ENCODE data around the gene VAV1.

VAV1 gene

DNA sequence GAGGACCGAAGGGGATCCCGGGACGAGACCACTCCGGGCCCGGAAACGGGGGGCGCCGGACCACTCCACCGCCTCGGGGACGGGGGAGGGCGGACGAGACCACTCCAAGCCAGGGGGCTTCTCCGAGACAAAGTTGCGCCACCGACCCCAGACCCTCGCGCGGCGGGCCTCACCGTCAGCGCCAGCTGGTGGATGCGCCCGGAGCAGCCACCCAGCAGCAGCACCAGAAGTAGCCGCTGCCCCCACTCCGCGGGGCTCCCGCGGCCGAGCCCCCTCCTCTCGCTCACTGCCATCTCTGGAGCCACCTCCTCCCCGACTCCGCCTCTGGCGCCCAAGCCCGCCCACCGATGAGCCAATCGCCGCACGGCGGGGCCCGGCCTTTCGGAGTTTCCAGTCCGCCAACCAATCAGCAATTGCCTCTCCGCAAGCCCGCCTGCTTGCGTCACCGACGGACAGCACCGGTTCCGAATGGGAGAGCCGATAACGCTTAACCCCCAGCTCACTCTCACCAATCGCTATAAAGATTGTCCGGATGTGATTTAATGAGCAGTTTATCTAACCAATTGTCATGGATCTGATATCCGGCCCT, 35.1 kb upstream of the VAV1 start, which contains the start of gene GPR108 (continued):
- TF ChIP-seq, protein P1, sequence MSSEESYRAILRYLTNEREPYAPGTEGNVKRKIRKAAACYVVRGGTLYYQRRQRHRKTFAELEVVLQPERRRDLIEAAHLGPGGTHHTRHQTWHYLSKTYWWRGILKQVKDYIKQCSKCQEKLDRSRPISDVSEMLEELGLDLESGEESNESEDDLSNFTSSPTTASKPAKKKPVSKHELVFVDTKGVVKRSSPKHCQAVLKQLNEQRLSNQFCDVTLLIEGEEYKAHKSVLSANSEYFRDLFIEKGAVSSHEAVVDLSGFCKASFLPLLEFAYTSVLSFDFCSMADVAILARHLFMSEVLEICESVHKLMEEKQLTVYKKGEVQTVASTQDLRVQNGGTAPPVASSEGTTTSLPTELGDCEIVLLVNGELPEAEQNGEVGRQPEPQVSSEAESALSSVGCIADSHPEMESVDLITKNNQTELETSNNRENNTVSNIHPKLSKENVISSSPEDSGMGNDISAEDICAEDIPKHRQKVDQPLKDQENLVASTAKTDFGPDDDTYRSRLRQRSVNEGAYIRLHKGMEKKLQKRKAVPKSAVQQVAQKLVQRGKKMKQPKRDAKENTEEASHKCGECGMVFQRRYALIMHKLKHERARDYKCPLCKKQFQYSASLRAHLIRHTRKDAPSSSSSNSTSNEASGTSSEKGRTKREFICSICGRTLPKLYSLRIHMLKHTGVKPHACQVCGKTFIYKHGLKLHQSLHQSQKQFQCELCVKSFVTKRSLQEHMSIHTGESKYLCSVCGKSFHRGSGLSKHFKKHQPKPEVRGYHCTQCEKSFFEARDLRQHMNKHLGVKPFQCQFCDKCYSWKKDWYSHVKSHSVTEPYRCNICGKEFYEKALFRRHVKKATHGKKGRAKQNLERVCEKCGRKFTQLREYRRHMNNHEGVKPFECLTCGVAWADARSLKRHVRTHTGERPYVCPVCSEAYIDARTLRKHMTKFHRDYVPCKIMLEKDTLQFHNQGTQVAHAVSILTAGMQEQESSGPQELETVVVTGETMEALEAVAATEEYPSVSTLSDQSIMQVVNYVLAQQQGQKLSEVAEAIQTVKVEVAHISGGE (tag by site-specific recombination; conservative IDR thresholded peaks at IDR 0.05; ENCODE audit: low read depth), result peak; percentile 93
- TF ChIP-seq ZNF501 (tag by site-specific recombination; IDR thresholded peaks at IDR 0.05) (peak; percentile 80), ZIC2 (tag by site-specific recombination; IDR thresholded peaks at IDR 0.05) (peak; percentile 73), KLF1 (tag by site-specific recombination; IDR thresholded peaks at IDR 0.05) (peak; percentile 65), ZSCAN23 (tag by site-specific recombination; IDR thresholded peaks at IDR 0.05) (peak; percentile 89), ZXDB (tag by site-specific recombination; IDR thresholded peaks at IDR 0.05) (peak; percentile 93), ZNF394 (tag by site-specific recombination; IDR thresholded peaks at IDR 0.05; ENCODE audit: borderline replicate concordance) (peak; percentile 57; the same call in 1 of the 2 replicates), SETDB1 (IDR thresholded peaks at IDR 0.05; ENCODE audit: insufficient read length, low read length) (no peak), EGR2 (tag by site-specific recombination; IDR thresholded peaks at IDR 0.05; ENCODE audit: low read depth) (peak; percentile 38), ZNF585B (tag by site-specific recombination; IDR thresholded peaks at IDR 0.05) (no peak), ZEB2 (tag by site-specific recombination; IDR thresholded peaks at IDR 0.05) (peak; percentile 89), HOXC10 (CRISPR knock-in tag; IDR thresholded peaks at IDR 0.05) (no peak), ZNF350 (tag by site-specific recombination; IDR thresholded peaks at IDR 0.05) (no peak), ZNF785 (tag by site-specific recombination; IDR thresholded peaks at IDR 0.05) (peak; percentile 77), KLF7 (tag by site-specific recombination; IDR thresholded peaks at IDR 0.05; ENCODE audit: borderline replicate concordance) (0 out of 2 replicates have a peak, but pooled peaks have one; percentile 34), KLF16 (tag by site-specific recombination; IDR thresholded peaks at IDR 0.05) (peak; percentile 96), ZNF610 (tag by site-specific recombination; IDR thresholded peaks at IDR 0.05; ENCODE audit: borderline replicate concordance) (peak; percentile 63), ZNF214 (tag by site-specific recombination; IDR thresholded peaks at IDR 0.05; ENCODE audit: borderline replicate concordance) (no peak), KLF10 (tag by site-specific recombination; IDR thresholded peaks at IDR 0.05) (peak; percentile 91), ZNF169 (tag by site-specific recombination; IDR thresholded peaks at IDR 0.05) (no peak), ZNF335 (tag by site-specific recombination; conservative IDR thresholded peaks at IDR 0.05) (peak; percentile 68), ZNF596 (tag by site-specific recombination; IDR thresholded peaks at IDR 0.05) (no peak), ZBTB48 (tag by site-specific recombination; IDR thresholded peaks at IDR 0.05) (peak; percentile 23; the same call in 1 of the 2 replicates), HOXA7 (CRISPR knock-in tag; IDR thresholded peaks at IDR 0.05; ENCODE audit: borderline replicate concordance) (no peak)
- TF ChIP-seq, protein P2, sequence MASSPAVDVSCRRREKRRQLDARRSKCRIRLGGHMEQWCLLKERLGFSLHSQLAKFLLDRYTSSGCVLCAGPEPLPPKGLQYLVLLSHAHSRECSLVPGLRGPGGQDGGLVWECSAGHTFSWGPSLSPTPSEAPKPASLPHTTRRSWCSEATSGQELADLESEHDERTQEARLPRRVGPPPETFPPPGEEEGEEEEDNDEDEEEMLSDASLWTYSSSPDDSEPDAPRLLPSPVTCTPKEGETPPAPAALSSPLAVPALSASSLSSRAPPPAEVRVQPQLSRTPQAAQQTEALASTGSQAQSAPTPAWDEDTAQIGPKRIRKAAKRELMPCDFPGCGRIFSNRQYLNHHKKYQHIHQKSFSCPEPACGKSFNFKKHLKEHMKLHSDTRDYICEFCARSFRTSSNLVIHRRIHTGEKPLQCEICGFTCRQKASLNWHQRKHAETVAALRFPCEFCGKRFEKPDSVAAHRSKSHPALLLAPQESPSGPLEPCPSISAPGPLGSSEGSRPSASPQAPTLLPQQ (tag by site-specific recombination; IDR thresholded peaks at IDR 0.05), result peak; percentile 98
- TF ChIP-seq, protein P3, sequence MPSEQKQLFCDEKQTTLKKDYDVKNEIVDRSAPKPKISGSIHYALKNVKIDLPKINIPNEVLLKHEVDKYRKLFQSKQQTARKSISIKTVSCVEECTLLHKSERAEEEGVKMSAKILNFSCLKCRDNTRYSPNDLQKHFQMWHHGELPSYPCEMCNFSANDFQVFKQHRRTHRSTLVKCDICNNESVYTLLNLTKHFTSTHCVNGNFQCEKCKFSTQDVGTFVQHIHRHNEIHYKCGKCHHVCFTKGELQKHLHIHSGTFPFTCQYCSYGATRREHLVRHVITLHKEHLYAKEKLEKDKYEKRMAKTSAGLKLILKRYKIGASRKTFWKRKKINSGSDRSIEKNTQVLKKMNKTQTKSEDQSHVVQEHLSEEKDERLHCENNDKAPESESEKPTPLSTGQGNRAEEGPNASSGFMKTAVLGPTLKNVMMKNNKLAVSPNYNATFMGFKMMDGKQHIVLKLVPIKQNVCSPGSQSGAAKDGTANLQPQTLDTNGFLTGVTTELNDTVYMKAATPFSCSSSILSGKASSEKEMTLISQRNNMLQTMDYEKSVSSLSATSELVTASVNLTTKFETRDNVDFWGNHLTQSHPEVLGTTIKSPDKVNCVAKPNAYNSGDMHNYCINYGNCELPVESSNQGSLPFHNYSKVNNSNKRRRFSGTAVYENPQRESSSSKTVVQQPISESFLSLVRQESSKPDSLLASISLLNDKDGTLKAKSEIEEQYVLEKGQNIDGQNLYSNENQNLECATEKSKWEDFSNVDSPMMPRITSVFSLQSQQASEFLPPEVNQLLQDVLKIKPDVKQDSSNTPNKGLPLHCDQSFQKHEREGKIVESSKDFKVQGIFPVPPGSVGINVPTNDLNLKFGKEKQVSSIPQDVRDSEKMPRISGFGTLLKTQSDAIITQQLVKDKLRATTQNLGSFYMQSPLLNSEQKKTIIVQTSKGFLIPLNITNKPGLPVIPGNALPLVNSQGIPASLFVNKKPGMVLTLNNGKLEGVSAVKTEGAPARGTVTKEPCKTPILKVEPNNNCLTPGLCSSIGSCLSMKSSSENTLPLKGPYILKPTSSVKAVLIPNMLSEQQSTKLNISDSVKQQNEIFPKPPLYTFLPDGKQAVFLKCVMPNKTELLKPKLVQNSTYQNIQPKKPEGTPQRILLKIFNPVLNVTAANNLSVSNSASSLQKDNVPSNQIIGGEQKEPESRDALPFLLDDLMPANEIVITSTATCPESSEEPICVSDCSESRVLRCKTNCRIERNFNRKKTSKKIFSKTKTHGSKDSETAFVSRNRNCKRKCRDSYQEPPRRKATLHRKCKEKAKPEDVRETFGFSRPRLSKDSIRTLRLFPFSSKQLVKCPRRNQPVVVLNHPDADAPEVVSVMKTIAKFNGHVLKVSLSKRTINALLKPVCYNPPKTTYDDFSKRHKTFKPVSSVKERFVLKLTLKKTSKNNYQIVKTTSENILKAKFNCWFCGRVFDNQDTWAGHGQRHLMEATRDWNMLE (tag by site-specific recombination; conservative IDR thresholded peaks at IDR 0.05; ENCODE audit: low read depth), result 0 out of 2 replicates have a peak, but pooled peaks have one; percentile 34
- TF ChIP-seq, protein P4, sequence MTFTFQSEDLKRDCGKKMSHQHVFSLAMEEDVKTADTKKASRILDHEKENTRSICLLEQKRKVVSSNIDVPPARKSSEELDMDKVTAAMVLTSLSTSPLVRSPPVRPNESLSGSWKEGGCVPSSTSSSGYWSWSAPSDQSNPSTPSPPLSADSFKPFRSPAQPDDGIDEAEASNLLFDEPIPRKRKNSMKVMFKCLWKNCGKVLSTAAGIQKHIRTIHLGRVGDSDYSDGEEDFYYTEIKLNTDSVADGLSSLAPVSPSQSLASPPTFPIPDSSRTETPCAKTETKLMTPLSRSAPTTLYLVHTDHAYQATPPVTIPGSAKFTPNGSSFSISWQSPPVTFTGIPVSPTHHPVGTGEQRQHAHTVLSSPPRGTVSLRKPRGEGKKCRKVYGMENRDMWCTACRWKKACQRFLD (tag by site-specific recombination; IDR thresholded peaks at IDR 0.05), result no peak
- TF ChIP-seq, protein P5, sequence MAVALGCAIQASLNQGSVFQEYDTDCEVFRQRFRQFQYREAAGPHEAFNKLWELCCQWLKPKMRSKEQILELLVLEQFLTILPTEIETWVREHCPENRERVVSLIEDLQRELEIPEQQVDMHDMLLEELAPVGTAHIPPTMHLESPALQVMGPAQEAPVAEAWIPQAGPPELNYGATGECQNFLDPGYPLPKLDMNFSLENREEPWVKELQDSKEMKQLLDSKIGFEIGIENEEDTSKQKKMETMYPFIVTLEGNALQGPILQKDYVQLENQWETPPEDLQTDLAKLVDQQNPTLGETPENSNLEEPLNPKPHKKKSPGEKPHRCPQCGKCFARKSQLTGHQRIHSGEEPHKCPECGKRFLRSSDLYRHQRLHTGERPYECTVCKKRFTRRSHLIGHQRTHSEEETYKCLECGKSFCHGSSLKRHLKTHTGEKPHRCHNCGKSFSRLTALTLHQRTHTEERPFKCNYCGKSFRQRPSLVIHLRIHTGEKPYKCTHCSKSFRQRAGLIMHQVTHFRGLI (tag by site-specific recombination; IDR thresholded peaks at IDR 0.05), result no peak

All from HEK293 (cell line).